ENCODE measurements around the gene MGAT5.

The MGAT5 gene

GRCh38 chr2:134324430-134324829 is 70.6 kb downstream of the MGAT5 start:
- ChIA-PET POLR2A (no interaction called here), CTCF (interaction anchor here (1.2 to 1.3 kb wide), 3 partner anchors 13 to 206 kb away, joined by 3 to 5 read pairs (median 4); no protein-coding TSS in a partner anchor)
- no peak for TF ChIP-seq CTCF (IDR thresholded peaks at IDR 0.05; ENCODE audit: control extremely low read depth, extremely low read depth, low read depth, missing control alignments)
- no peak for DNase-seq (ENCODE audit: extremely low spot score)

- ChIA-PET CTCF (interaction anchor here (1.2 kb wide), 2 partner anchors 12 to 207 kb away, joined by 4 to 5 read pairs; no protein-coding TSS in a partner anchor), POLR2A (no interaction called here)
- no peak for TF ChIP-seq CTCF (IDR thresholded peaks at IDR 0.05; ENCODE audit: control extremely low read depth, extremely low read depth, low read depth, missing control alignments)
- no peak for DNase-seq (ENCODE audit: extremely low spot score)
Measured at GRCh38 chr2:134324947-134325346, 71.1 kb downstream of the MGAT5 start.

- TF ChIP-seq CTCF (IDR thresholded peaks at IDR 0.05; ENCODE audit: control extremely low read depth, extremely low read depth, low read depth, missing control alignments), result no peak
- ChIA-PET POLR2A (no interaction called here), CTCF (interaction anchor here (1.1 kb wide), 1 partner anchor 11 kb away, joined by 3 read pairs; no protein-coding TSS in a partner anchor)
- DNase-seq (ENCODE audit: extremely low spot score), result no peak
Measured at GRCh38 chr2:134325696-134326095, 71.8 kb downstream of the MGAT5 start.

GRCh38 chr2:134327367-134327766 is 73.5 kb downstream of the MGAT5 start:
- DNase-seq (ENCODE audit: extremely low spot score), result no peak
- TF ChIP-seq CTCF (IDR thresholded peaks at IDR 0.05; ENCODE audit: control extremely low read depth, extremely low read depth, low read depth, missing control alignments), result no peak
- POLR2A ChIA-PET, result no interaction called here
- CTCF ChIA-PET, result interaction anchor here (1.1 to 2.1 kb wide), 5 partner anchors 10 to 129 kb away, joined by 3 to 9 read pairs (median 3); no protein-coding TSS in a partner anchor

GRCh38 chr2:134331081-134331480 is 77.2 kb downstream of the MGAT5 start:
- no peak for TF ChIP-seq CTCF (IDR thresholded peaks at IDR 0.05; ENCODE audit: control extremely low read depth, extremely low read depth, low read depth, missing control alignments)
- DNase-seq (ENCODE audit: extremely low spot score), result no peak
- ChIA-PET CTCF (interaction anchor here (1.6 kb wide), 1 partner anchor 17 kb away, joined by 3 read pairs; no protein-coding TSS in a partner anchor), POLR2A (no interaction called here)

- TF ChIP-seq CTCF (IDR thresholded peaks at IDR 0.05; ENCODE audit: control extremely low read depth, extremely low read depth, low read depth, missing control alignments), result no peak
- ChIA-PET POLR2A (no interaction called here), CTCF (interaction anchor here (1.0 to 1.8 kb wide), 3 partner anchors 8 to 30 kb away, joined by 3 to 4 read pairs (median 3); no protein-coding TSS in a partner anchor)
- no peak for DNase-seq (ENCODE audit: extremely low spot score)
Measured at GRCh38 chr2:134333646-134334189, 79.8 kb downstream of the MGAT5 start.

Data from GM10248 (cell line).